Measurements from ENCODE around the gene PPIF.

The PPIF gene

GRCh38 chr10:79340646-79341244, 6.5 kb upstream of the PPIF start:
- TF ChIP-seq CTCF (IDR thresholded peaks at IDR 0.05; ENCODE audit: extremely low read depth, missing control alignments): no peak
- DNase-seq (ENCODE audit: low spot score): no peak

GRCh38 chr10:79342295-79342761, 4.9 kb upstream of the PPIF start:
- no peak for TF ChIP-seq CTCF (IDR thresholded peaks at IDR 0.05; ENCODE audit: extremely low read depth, missing control alignments)
- no peak for DNase-seq (ENCODE audit: low spot score)

GRCh38 chr10:79342811-79343561, 4.3 kb upstream of the PPIF start:
- no peak for DNase-seq (ENCODE audit: low spot score)
- no peak for TF ChIP-seq CTCF (IDR thresholded peaks at IDR 0.05; ENCODE audit: extremely low read depth, missing control alignments)

- no peak for DNase-seq (ENCODE audit: low spot score)
- TF ChIP-seq CTCF (IDR thresholded peaks at IDR 0.05; ENCODE audit: extremely low read depth, missing control alignments): no peak
These were observed 2.6 kb upstream of the PPIF start for GRCh38 chr10:79344502-79345195.

- no peak for TF ChIP-seq CTCF (IDR thresholded peaks at IDR 0.05; ENCODE audit: extremely low read depth, missing control alignments)
- DNase-seq (ENCODE audit: low spot score): no peak
These were observed 1.8 kb upstream of the PPIF start for GRCh38 chr10:79345241-79346011.

- DNase-seq (ENCODE audit: low spot score): no peak
- no peak for TF ChIP-seq CTCF (IDR thresholded peaks at IDR 0.05; ENCODE audit: extremely low read depth, missing control alignments)
These were observed 1.3 kb upstream of the PPIF start for GRCh38 chr10:79346012-79346340.

Data from GM20000 (cell line).